Naive thymus-derived CD8-positive, alpha-beta T cell (primary cell): Measurements from ENCODE around the gene CUL4A. TPM values are rescaled to one million over a fixed set of nuclear protein-coding genes. Genes with fewer than 3 reads are reported as not detected.
"Not testable (repeated sequence)": the region's sequence is repeated elsewhere in the genome, so short reads cannot be mapped to it uniquely, and the experiment has no call there.

Source experiments
- ATAC-seq, 2 donors: fragments of 150-1000 bp; cut with Tn5 transposase in 1 of 2; sonication (Bioruptor Pico), chemical (Tn5 transposase) in 1 of 2; 1 replicate in 1 of 2; 2 replicates in 1 of 2; pipeline ENCODE4 v1.10.0; 2021; ENCODE audit warnings: mild to moderate bottlenecking in 2 of 2, moderate library complexity in 2 of 2
- POLR2A ChIA-PET: fragments of 350-600 bp; sonication (Branson Sonifier 250); formaldehyde crosslinking; loops from one replicate; lab custom pipeline; 2021; ENCODE audit warnings: antibody characterized with exemption; lab: Charles Lee
- DNase-seq, 10 donors: peaks; one replicate each; pipeline versions ENCODE4 v3.0.0 to v3.0.0-alpha.2; 2020 to 2022
- H3K27ac Mint-ChIP-seq, 10 donors: one replicate each; pipeline ENCODE4 v1.8.0; 2020 to 2022; ENCODE audit warnings: mild to moderate bottlenecking in 10 of 10, mixed read lengths in 10 of 10, moderate library complexity in 4 of 10, inconsistent platforms in 1 of 10
- H3K27me3 Mint-ChIP-seq, 5 donors: one replicate each; pipeline ENCODE4 v1.8.0; 2021 to 2022; ENCODE audit warnings: mixed read lengths in 5 of 5
- H3K36me3 Mint-ChIP-seq, 3 donors: one replicate each; pipeline ENCODE4 v1.8.0; 2020 to 2022; ENCODE audit warnings: mixed read lengths in 3 of 3, mild to moderate bottlenecking in 2 of 3, inconsistent platforms in 1 of 3
- H3K4me1 Mint-ChIP-seq, 4 donors: one replicate each; pipeline ENCODE4 v1.8.0; 2021 to 2022; ENCODE audit warnings: mixed read lengths in 4 of 4
- H3K4me3 Mint-ChIP-seq, 10 donors: one replicate each; pipeline ENCODE4 v1.8.0; 2020 to 2022; ENCODE audit warnings: mild to moderate bottlenecking in 10 of 10, mixed read lengths in 10 of 10, moderate library complexity in 6 of 10, inconsistent platforms in 1 of 10
- H3K9me3 Mint-ChIP-seq, 9 donors: one replicate each; pipeline ENCODE4 v1.8.0; 2020 to 2022; ENCODE audit warnings: mixed read lengths in 9 of 9, mild to moderate bottlenecking in 3 of 9, inconsistent platforms in 1 of 9, moderate library complexity in 1 of 9
- polyA plus RNA-seq, 3 donors: library from polyadenylated mRNA; unstranded; fragments of 300-500 nt; fragmentation: Illumina TruSeq; gene quantifications; one replicate each; pipeline ENCODE4 v1.2.3, GENCODE V29; 2021
- total RNA-seq, 8 experiments: library from RNA in 2 of 8; stranded (reverse) in 2 of 8; gene quantifications; one replicate each; pipeline ENCODE4 v1.2.3 and lab custom pipeline; 2021 to 2026

The CUL4A gene
- total RNA-seq = 10 to 100 TPM; 83.2 to 90.8 TPM
- polyA plus RNA-seq = 10 to 100 TPM; 36.1 to 49.2 (median 36.7) TPM
- total RNA-seq (lab: John Stamatoyannopoulos, UW) = 80.6 to 176 (median 150) reads per million in 6 experiments

DNA sequence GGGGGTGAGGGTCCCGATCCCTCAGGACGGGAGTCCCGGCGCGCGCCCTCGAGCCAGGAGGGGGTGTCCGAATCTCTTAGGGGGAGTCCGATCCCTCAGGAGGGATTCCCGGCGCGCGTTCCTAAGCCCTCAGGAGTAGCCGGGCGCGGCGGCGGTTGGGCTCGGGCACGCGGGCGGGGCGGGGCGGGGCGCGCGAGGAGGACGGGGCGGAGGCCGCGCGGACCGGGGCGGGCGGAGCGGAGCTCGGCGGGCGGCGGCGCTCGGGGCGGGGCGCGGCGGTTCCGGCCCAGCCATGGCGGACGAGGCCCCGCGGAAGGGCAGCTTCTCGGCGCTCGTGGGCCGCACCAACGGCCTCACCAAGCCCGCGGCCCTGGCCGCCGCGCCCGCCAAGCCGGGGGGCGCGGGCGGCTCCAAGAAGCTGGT, at the start of gene CUL4A:
Gene CUL4A (plus strand): TSS at position 278 of the 423 bp plus-strand sequence. CDS start 15 bp downstream, at position 293.
- Mint-ChIP-seq H3K27ac (peak within 1 kb of the TSS; percentile 66 to 96 (median 90)), H3K9me3 (no peaks in the 10 kb centered on the region), H3K27me3 (no peaks in the 10 kb centered on the region), H3K36me3 (peaks cover 6 to 30% (median 15%) of the 10 kb centered on the region in 3 donors), H3K4me1 (peaks cover 32 to 50% (median 39%) of the 10 kb centered on the region in 4 donors), H3K4me3 (peak within 1 kb of the TSS; percentile 75 to 95 (median 90))
- ATAC-seq = peak; percentile 42 to 54
- peak; percentile 30 to 81 (median 62) for DNase-seq
- POLR2A ChIA-PET = interaction anchor here (0.8 to 3.3 kb wide), 13 partner anchors 8 to 266 kb away, joined by 3 to 27 read pairs (median 5); partner anchors contain the start of gene LAMP1

DNA sequence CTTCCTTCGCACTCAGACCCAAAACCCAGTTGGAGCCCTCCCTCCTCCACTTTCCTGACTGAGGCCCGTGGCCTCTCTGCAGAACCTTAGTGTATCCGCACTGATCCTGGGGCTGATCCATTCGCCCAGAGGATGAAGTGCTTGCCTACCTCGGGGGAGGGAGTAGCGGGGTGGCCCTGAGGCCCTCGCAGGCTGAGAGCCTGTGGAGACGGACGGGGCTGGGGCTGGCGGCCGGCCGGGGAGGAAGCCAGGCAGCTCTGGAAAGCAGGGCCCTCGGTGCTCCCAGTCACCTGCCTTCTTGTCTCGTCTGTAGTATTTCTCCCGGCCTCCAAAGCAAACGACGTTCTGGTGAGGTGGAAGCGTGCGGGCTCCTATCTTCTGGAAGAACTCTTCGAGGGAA, 49.7 kb upstream of the CUL4A start:
- Mint-ChIP-seq H3K4me3 (no peak overlapping the region), H3K4me1 (peaks cover 18 to 28% (median 25%) of the 10 kb centered on the region in 4 donors), H3K36me3 (no peaks in the 10 kb centered on the region), H3K9me3 (peaks cover 0 to 10% (median 0%) of the 10 kb centered on the region in 9 donors), H3K27ac (peak overlapping the region in 2 of 10 donors; percentile 43 to 65), H3K27me3 (no peaks in the 10 kb centered on the region)
- POLR2A ChIA-PET = interaction anchor here (1.0 kb wide), 1 partner anchor 9 kb away, joined by 4 read pairs; no protein-coding TSS in a partner anchor
- DNase-seq = no peak
- no peak for ATAC-seq

GRCh38 chr13:113160983-113161382, 48.4 kb upstream of the CUL4A start:
- POLR2A ChIA-PET = no interaction called here
- peak overlapping the region in 8 of 10 donors; percentile 36 to 70 (median 50) for H3K4me3 Mint-ChIP-seq
- ATAC-seq = no peak
- no peaks in the 10 kb centered on the region for H3K36me3 Mint-ChIP-seq
- H3K4me1 Mint-ChIP-seq = peaks cover 17 to 34% (median 22%) of the 10 kb centered on the region in 4 donors
- peak overlapping the region in 4 of 10 donors; percentile 31 to 66 (median 62) for H3K27ac Mint-ChIP-seq
- peaks cover 0 to 1% (median 0%) of the 10 kb centered on the region in 9 donors for H3K9me3 Mint-ChIP-seq
- DNase-seq = no peak
- no peaks in the 10 kb centered on the region for H3K27me3 Mint-ChIP-seq

DNA sequence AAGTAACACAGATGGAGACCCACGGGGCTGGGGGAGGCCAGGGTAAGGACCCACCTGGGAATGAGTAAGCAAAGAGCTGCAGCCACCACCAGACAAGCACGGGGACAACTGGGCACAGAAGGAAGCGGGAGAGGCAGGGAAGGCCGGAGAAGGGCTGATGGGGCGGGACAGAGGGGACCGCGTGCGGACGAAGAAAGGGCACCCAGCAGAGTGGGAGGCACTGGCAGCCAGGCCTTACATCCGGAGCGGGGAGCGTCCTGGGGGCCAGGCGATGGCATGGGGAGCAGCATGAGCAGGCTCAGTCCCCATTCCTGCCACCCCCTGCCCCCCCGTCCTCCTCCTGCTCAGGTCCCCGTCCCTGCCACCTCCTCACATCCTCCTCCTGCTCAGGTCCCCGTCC, 48.0 kb upstream of the CUL4A start:
- DNase-seq (no peak), ATAC-seq (peak in 1 of 2 donors; percentile 37)
- peaks cover 17 to 38% (median 22%) of the 10 kb centered on the region in 4 donors for H3K4me1 Mint-ChIP-seq
- POLR2A ChIA-PET = no interaction called here
- peak overlapping the region in 8 of 10 donors; percentile 36 to 70 (median 50) for H3K4me3 Mint-ChIP-seq
- peaks cover 0 to 1% (median 0%) of the 10 kb centered on the region in 9 donors for H3K9me3 Mint-ChIP-seq
- no peaks in the 10 kb centered on the region for H3K27me3 Mint-ChIP-seq
- H3K36me3 Mint-ChIP-seq = peaks cover 0 to 3% (median 0%) of the 10 kb centered on the region in 3 donors
- peak overlapping the region in 6 of 10 donors; percentile 21 to 66 (median 56) for H3K27ac Mint-ChIP-seq

DNA sequence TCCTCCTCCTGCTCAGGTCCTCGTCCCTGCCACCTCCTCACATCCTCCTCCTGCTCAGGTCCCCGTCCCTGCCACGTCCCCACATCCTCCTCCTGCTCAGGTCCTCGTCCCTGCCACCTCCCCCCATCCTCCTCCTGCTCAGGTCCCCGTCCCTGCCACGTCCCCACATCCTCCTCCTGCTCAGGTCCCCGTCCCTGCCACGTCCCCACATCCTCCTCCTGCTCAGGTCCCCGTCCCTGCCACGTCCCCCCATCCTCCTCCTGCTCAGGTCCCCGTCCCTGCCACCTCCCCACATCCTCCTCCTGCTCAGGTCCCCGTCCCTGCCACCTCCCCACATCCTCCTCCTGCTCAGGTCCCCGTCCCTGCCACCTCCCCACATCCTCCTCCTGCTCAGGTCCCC, 47.4 kb upstream of the CUL4A start:
- not testable (repeated sequence) for H3K27me3 Mint-ChIP-seq, H3K9me3 Mint-ChIP-seq, H3K27ac Mint-ChIP-seq, H3K4me3 Mint-ChIP-seq, DNase-seq, H3K36me3 Mint-ChIP-seq, ATAC-seq
- POLR2A ChIA-PET = interaction anchor here (0.7 kb wide), 1 partner anchor 35 kb away, joined by 3 read pairs; no protein-coding TSS in a partner anchor
- peaks cover 17 to 38% (median 22%) of the 10 kb centered on the region in 4 donors for H3K4me1 Mint-ChIP-seq

- peaks cover 0 to 6% (median 0%) of the 10 kb centered on the region in 9 donors for H3K9me3 Mint-ChIP-seq
- peak in 2 of 10 donors; percentile 31 to 36 for DNase-seq
- H3K36me3 Mint-ChIP-seq = peaks cover 5 to 9% (median 8%) of the 10 kb centered on the region in 3 donors
- peak overlapping the region in 6 of 10 donors; percentile 26 to 62 (median 48) for H3K4me3 Mint-ChIP-seq
- no peaks in the 10 kb centered on the region for H3K27me3 Mint-ChIP-seq
- POLR2A ChIA-PET = interaction anchor here (0.7 kb wide), 1 partner anchor 34 kb away, joined by 3 read pairs; no protein-coding TSS in a partner anchor
- peak overlapping the region in 9 of 10 donors; percentile 47 to 88 (median 70) for H3K27ac Mint-ChIP-seq
- peaks cover 17 to 38% (median 22%) of the 10 kb centered on the region in 4 donors for H3K4me1 Mint-ChIP-seq
- peak; percentile 63 to 72 for ATAC-seq
Observed at GRCh38 chr13:113162783-113163685, 46.4 kb upstream of the CUL4A start.

DNA sequence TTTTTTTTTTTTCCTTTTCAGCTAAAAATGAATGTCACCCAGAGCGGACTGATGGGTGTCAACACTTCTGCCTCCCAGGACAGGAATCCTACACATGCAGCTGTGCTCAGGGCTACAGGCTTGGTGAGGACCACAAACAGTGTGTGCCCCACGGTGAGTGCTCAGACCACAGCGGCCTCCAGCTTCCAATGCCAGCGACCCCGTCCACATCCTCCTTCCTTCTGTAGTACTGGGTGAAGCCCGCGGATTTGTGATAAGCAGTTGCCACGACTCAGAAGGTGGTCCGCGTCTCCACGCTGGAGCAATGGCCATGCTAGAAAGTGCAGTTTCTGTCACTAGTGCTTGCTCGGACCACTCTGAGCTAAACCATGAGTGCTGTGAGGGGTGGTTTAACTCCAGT, 44.9 kb upstream of the CUL4A start:
- H3K36me3 Mint-ChIP-seq = peaks cover 9 to 19% (median 12%) of the 10 kb centered on the region in 3 donors
- peaks cover 11 to 38% (median 22%) of the 10 kb centered on the region in 4 donors for H3K4me1 Mint-ChIP-seq
- DNase-seq = no peak
- POLR2A ChIA-PET = no interaction called here
- peak overlapping the region in 2 of 10 donors; percentile 14 to 19 for H3K4me3 Mint-ChIP-seq
- peak overlapping the region in 6 of 10 donors; percentile 0 to 86 (median 74) for H3K27ac Mint-ChIP-seq
- H3K27me3 Mint-ChIP-seq = no peaks in the 10 kb centered on the region
- peaks cover 0 to 9% (median 0%) of the 10 kb centered on the region in 9 donors for H3K9me3 Mint-ChIP-seq
- peak in 1 of 2 donors; percentile 32 for ATAC-seq

- peaks cover 0 to 9% (median 0%) of the 10 kb centered on the region in 9 donors for H3K9me3 Mint-ChIP-seq
- peaks cover 9 to 34% (median 20%) of the 10 kb centered on the region in 4 donors for H3K4me1 Mint-ChIP-seq
- H3K27ac Mint-ChIP-seq = peak overlapping the region in 4 of 10 donors; percentile 32 to 81 (median 72)
- H3K27me3 Mint-ChIP-seq = no peaks in the 10 kb centered on the region
- no peak for DNase-seq
- H3K4me3 Mint-ChIP-seq = no peak overlapping the region
- peaks cover 9 to 28% (median 15%) of the 10 kb centered on the region in 3 donors for H3K36me3 Mint-ChIP-seq
- POLR2A ChIA-PET = no interaction called here
- no peak for ATAC-seq
Observed at GRCh38 chr13:113166266-113166665, 43.1 kb upstream of the CUL4A start.

GRCh38 chr13:113166681-113167080, 42.7 kb upstream of the CUL4A start:
- Mint-ChIP-seq H3K4me1 (peaks cover 7 to 31% (median 19%) of the 10 kb centered on the region in 4 donors), H3K27ac (peak overlapping the region in 2 of 10 donors; percentile 70 to 81), H3K27me3 (no peaks in the 10 kb centered on the region), H3K4me3 (no peak overlapping the region), H3K36me3 (peaks cover 9 to 32% (median 18%) of the 10 kb centered on the region in 3 donors), H3K9me3 (peaks cover 0 to 9% (median 0%) of the 10 kb centered on the region in 9 donors)
- DNase-seq (no peak), ATAC-seq (no peak)
- POLR2A ChIA-PET = interaction anchor here (0.6 kb wide), 1 partner anchor 13 kb away, joined by 3 read pairs; no protein-coding TSS in a partner anchor

GRCh38 chr13:113167155-113167554, 42.3 kb upstream of the CUL4A start:
- ATAC-seq = no peak
- H3K27ac Mint-ChIP-seq = no peak overlapping the region
- H3K27me3 Mint-ChIP-seq = no peaks in the 10 kb centered on the region
- H3K4me3 Mint-ChIP-seq = no peak overlapping the region
- peaks cover 9 to 36% (median 18%) of the 10 kb centered on the region in 3 donors for H3K36me3 Mint-ChIP-seq
- H3K4me1 Mint-ChIP-seq = peaks cover 7 to 31% (median 19%) of the 10 kb centered on the region in 4 donors
- POLR2A ChIA-PET = interaction anchor here (0.6 kb wide), 1 partner anchor 13 kb away, joined by 3 read pairs; no protein-coding TSS in a partner anchor
- H3K9me3 Mint-ChIP-seq = peaks cover 0 to 9% (median 0%) of the 10 kb centered on the region in 9 donors
- no peak for DNase-seq

DNA sequence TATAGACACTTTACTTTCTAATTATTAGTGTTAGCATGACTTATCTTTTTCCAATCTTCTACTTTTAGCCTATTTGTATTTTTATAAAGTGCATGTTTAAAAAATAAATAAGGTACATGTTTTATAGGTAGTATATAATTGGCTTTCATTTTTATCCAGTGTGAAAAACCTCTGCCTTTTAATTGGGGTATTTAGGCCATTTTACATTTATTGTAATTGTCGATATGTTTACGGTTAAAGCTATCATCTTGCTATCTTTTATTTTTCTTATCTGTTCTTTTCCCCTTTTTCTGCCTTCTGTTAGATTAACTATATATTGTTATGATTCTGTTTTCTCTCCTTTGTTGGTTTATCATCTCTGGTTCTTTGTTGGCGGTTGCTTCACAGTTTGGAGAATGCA, 41.8 kb upstream of the CUL4A start:
- Mint-ChIP-seq H3K4me3 (no peak overlapping the region), H3K36me3 (peaks cover 9 to 39% (median 18%) of the 10 kb centered on the region in 3 donors), H3K27ac (peak overlapping the region in 1 of 10 donors; percentile 51), H3K27me3 (no peaks in the 10 kb centered on the region), H3K4me1 (peaks cover 7 to 31% (median 19%) of the 10 kb centered on the region in 4 donors), H3K9me3 (peaks cover 0 to 9% (median 0%) of the 10 kb centered on the region in 9 donors)
- no peak for DNase-seq
- POLR2A ChIA-PET = no interaction called here
- ATAC-seq = no peak

DNA sequence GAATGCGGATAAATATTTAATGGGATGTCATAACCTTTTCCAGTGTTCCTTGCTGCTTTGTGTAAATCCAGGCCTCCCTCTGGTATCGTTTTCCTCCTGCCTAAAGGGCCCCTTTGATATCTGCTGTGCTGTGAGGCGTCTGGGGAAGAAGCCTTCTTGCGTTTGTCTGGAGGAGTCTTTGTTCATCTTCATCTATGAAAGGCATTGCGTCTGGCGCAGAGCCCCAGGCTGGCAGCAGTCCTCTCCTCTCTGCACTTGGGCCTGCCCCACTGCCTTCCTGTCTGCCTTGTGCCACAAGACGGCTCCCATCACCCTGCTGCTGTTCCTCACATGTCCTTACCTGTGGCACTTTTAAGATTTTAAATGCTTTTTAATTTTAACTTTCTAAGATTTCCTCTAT, 41.2 kb upstream of the CUL4A start:
- H3K4me1 Mint-ChIP-seq = peaks cover 7 to 26% (median 16%) of the 10 kb centered on the region in 4 donors
- no peak for ATAC-seq
- POLR2A ChIA-PET = no interaction called here

More for the DNA sequence above, 41.2 kb upstream of the CUL4A start:
- H3K27me3 Mint-ChIP-seq = no peaks in the 10 kb centered on the region
- H3K4me3 Mint-ChIP-seq = no peak overlapping the region
- H3K27ac Mint-ChIP-seq = peak overlapping the region in 3 of 10 donors; percentile 43 to 75 (median 53)
- peaks cover 0 to 9% (median 0%) of the 10 kb centered on the region in 9 donors for H3K9me3 Mint-ChIP-seq
- H3K36me3 Mint-ChIP-seq = peaks cover 9 to 43% (median 20%) of the 10 kb centered on the region in 3 donors
- DNase-seq = no peak
